Osteocyte (in vitro differentiated cells): ENCODE results near the gene COL4A1. TPM values are rescaled to one million over a fixed set of nuclear protein-coding genes. Genes with fewer than 3 reads are reported as not detected.

Experiments used
- DNase-seq: peaks from one replicate; pipeline ENCODE4 v3.0.0; 2021; ENCODE audit warnings: mixed read lengths; ENCODE audit not compliant: unreplicated experiment; ENCODE audit errors: extremely low spot score
- H3K27ac Mint-ChIP-seq: one replicate; pipeline ENCODE4 v1.8.0; 2021; ENCODE audit warnings: mild to moderate bottlenecking, mixed read lengths; ENCODE audit not compliant: unreplicated experiment
- H3K27me3 Mint-ChIP-seq: one replicate; pipeline ENCODE4 v1.8.0; 2021; ENCODE audit warnings: mixed read lengths; ENCODE audit not compliant: unreplicated experiment
- H3K36me3 Mint-ChIP-seq: one replicate; pipeline ENCODE4 v1.8.0; 2021; ENCODE audit warnings: mixed read lengths; ENCODE audit not compliant: unreplicated experiment
- H3K4me1 Mint-ChIP-seq: one replicate; pipeline ENCODE4 v1.8.0; 2021; ENCODE audit warnings: mixed read lengths; ENCODE audit not compliant: unreplicated experiment
- H3K4me3 Mint-ChIP-seq: one replicate; pipeline ENCODE4 v1.8.0; 2021; ENCODE audit warnings: mild to moderate bottlenecking, moderate library complexity, mixed read lengths; ENCODE audit not compliant: unreplicated experiment
- H3K9me3 Mint-ChIP-seq: one replicate; pipeline ENCODE4 v1.8.0; 2021; ENCODE audit warnings: mixed read lengths; ENCODE audit not compliant: unreplicated experiment
- total RNA-seq: library from RNA; stranded (reverse); gene quantifications from 2 replicates; pipeline ENCODE4 v1.2.1, GENCODE V29; 2021
- TF ChIP-seq, protein P1 (sequence below): fragments of 200-600 bp; sonication (generic); IDR thresholded peaks from 2 replicates; pipeline ENCODE4 v1.5.0; 2021; ENCODE audit warnings: antibody characterized with exemption, mild to moderate bottlenecking, moderate library complexity

COL4A1 gene
- total RNA-seq, 1 donor from 2014 or later: 3,181 TPM

DNA sequence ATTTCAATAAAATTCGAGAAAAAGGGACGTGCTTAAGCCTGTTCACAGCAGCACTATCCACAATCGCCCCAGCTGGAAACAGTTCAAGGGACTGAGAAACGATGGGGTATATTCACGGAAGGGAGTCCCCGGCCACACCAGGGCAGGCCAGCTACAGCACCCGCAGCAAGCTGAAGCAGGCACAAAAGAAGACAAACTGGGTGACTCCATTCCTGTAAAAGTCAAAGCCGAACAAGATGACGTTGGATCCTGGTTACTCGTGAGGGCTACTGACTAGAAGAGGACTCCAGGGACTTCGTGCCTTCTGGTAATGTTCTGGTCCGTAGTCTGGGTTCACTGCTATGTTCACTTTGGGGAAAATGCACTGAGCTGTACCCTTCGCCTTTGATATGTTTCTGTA, 57.6 kb downstream of the COL4A1 start:
- no peaks in the 10 kb centered on the region for H3K9me3 Mint-ChIP-seq
- peak overlapping the region; percentile 99 for H3K27ac Mint-ChIP-seq
- H3K4me3 Mint-ChIP-seq: peak overlapping the region; percentile 19
- TF ChIP-seq, protein P1, sequence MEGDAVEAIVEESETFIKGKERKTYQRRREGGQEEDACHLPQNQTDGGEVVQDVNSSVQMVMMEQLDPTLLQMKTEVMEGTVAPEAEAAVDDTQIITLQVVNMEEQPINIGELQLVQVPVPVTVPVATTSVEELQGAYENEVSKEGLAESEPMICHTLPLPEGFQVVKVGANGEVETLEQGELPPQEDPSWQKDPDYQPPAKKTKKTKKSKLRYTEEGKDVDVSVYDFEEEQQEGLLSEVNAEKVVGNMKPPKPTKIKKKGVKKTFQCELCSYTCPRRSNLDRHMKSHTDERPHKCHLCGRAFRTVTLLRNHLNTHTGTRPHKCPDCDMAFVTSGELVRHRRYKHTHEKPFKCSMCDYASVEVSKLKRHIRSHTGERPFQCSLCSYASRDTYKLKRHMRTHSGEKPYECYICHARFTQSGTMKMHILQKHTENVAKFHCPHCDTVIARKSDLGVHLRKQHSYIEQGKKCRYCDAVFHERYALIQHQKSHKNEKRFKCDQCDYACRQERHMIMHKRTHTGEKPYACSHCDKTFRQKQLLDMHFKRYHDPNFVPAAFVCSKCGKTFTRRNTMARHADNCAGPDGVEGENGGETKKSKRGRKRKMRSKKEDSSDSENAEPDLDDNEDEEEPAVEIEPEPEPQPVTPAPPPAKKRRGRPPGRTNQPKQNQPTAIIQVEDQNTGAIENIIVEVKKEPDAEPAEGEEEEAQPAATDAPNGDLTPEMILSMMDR: no peak
- H3K4me1 Mint-ChIP-seq: peaks cover 80% of the 10 kb centered on the region
- H3K36me3 Mint-ChIP-seq: peaks cover 12% of the 10 kb centered on the region
- peak; percentile 25 for DNase-seq
- no peaks in the 10 kb centered on the region for H3K27me3 Mint-ChIP-seq

DNA sequence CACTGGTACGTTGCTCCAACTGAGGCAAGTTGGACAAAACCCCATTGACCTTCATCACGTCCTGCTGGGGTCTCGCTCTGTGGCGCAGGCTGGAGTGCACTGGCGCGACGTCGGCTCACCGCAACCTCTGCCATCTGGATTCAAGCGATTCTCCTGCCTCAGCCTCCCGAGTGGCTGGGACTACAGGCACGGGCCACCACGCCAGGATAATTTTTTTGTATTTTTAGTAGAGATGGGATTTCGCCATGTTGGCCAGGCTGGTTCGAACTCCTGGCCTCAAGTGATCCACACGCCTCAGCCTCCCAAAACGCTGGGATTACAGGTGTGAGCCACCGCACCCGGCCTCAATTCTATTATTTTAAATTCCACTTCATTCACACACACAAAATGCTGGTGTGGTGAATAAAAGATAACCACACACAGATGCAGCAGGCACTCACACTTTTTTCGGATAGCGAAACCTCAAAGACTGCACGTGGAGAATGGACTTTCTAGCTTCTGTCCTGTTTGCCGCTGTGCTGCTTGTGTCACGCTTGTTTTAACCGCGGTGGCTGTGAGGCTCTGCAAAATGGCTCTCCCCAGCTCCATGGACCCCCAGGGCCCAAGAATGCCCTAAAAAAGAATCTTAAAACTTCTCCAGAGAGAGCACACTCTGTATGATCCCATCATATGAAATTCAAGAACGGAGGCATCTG, 58.4 kb downstream of the COL4A1 start:
- peaks cover 81% of the 10 kb centered on the region for H3K4me1 Mint-ChIP-seq
- peak overlapping the region; percentile 99 for H3K27ac Mint-ChIP-seq
- H3K4me3 Mint-ChIP-seq: no peak overlapping the region
- H3K9me3 Mint-ChIP-seq: no peaks in the 10 kb centered on the region
- no peak for DNase-seq
- peaks cover 10% of the 10 kb centered on the region for H3K36me3 Mint-ChIP-seq
- TF ChIP-seq, protein P1: no peak
- H3K27me3 Mint-ChIP-seq: no peaks in the 10 kb centered on the region

DNA sequence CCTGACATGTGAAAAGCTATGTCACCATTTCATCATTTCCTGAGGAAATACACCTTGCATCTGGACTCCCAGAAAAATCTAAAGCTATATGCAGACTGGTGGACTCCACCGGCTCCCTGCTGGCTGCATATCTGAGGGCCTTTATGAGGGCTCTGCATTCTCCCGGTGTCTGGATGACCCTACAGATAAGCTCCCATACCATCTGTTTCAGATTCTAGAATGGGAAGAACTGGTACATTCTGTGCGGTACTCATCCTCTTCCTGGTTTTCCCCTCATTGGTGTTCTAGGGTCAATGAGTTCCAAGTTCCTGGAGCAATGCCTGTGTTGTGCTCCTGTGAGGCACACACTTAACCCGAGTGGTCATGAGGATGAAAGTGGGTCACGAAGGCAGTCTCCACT, 60.4 kb downstream of the COL4A1 start:
- H3K36me3 Mint-ChIP-seq: peaks cover 22% of the 10 kb centered on the region
- H3K4me3 Mint-ChIP-seq: peak overlapping the region; percentile 29
- DNase-seq: no peak
- no peaks in the 10 kb centered on the region for H3K9me3 Mint-ChIP-seq
- peak overlapping the region; percentile 99 for H3K27ac Mint-ChIP-seq
- peaks cover 92% of the 10 kb centered on the region for H3K4me1 Mint-ChIP-seq
- H3K27me3 Mint-ChIP-seq: no peaks in the 10 kb centered on the region
- TF ChIP-seq, protein P1: no peak

DNA sequence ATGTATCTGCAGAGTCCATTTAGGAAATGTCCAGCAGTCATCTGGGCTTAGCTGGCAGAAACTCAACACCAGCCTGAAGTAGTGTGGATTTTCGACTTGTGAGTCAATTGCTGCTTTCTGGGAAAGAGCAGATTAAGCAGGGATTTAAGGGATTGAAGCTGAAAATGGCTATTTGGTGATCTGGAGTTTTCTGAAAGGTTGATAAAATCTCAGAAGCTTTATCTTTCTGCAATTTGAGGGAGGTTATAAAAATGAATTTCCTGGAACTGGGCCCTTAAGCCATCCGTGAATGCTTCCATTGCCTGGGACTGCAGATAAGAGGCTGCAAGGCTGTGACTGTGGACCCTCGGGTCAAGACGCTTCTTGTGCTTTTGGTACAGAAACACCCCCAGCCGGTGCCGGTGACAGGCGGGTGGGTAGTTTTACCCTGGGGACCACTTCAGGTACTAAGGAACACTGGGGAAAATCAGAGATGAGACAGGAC, 61.5 kb downstream of the COL4A1 start:
- TF ChIP-seq, protein P1: no peak
- Mint-ChIP-seq H3K27ac (peak overlapping the region; percentile 99), H3K4me1 (peaks cover 81% of the 10 kb centered on the region), H3K36me3 (peaks cover 26% of the 10 kb centered on the region), H3K4me3 (no peak overlapping the region), H3K27me3 (no peaks in the 10 kb centered on the region), H3K9me3 (no peaks in the 10 kb centered on the region)
- DNase-seq: no peak

DNA sequence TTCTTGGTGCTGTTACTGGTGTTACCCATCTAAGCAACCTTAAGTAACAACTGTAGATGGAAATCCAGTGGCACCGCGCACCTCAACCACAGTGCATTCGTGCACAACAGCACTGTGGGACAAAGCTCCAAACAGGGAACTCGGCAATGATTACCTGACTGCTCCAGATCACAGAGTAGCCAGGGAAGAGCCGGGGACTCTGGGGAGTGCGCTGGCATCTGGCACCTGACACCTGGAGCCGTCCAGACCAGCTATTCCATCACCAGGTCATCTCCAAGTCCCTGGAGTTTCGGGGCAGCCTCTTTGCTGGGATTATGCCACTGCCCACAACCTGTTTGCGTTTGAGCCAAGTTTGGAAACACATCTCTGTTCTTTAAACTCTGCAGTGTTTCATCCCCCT, 62.0 kb downstream of the COL4A1 start:
- no peak overlapping the region for H3K4me3 Mint-ChIP-seq
- H3K9me3 Mint-ChIP-seq: no peaks in the 10 kb centered on the region
- peaks cover 25% of the 10 kb centered on the region for H3K36me3 Mint-ChIP-seq
- H3K27me3 Mint-ChIP-seq: no peaks in the 10 kb centered on the region
- TF ChIP-seq, protein P1: no peak
- peak overlapping the region; percentile 99 for H3K27ac Mint-ChIP-seq
- peaks cover 76% of the 10 kb centered on the region for H3K4me1 Mint-ChIP-seq
- no peak for DNase-seq
